CD14-positive monocyte (primary cell): ENCODE measurements around the gene GALNT10. TPM values are rescaled to one million over a fixed set of nuclear protein-coding genes. Genes with fewer than 3 reads are reported as not detected.

Source experiments
- DNase-seq, 3 donors: peaks; one replicate each; pipeline ENCODE4 v3.0.0-alpha.2; 2011 to 2022
- H2AFZ ChIP-seq: 2 replicates; pipeline ENCODE4 v1.6.0; 2012; ENCODE audit warnings: mild to moderate bottlenecking, low read depth, low read length, inconsistent platforms; ENCODE audit not compliant: insufficient read depth, poor library complexity, severe bottlenecking
- H3K27ac ChIP-seq, 2 donors: 1 replicate in 1 of 2; 2 replicates in 1 of 2; pipeline ENCODE4 v1.5.1; 2012 to 2013; ENCODE audit warnings: low read length in 2 of 2, control low read depth in 1 of 2, inconsistent platforms in 1 of 2, low read depth in 1 of 2, mild to moderate bottlenecking in 1 of 2
- H3K27me3 ChIP-seq, 2 donors: one replicate each; pipeline versions ENCODE4 v1.6.0 to v1.6.1; 2011 to 2013; ENCODE audit warnings: low read length in 2 of 2; ENCODE audit not compliant: control insufficient read depth in 2 of 2, insufficient read depth in 2 of 2
- H3K36me3 ChIP-seq, 2 donors: replicated peaks in 1 of 2; 1 replicate in 1 of 2; 2 replicates in 1 of 2; pipeline versions ENCODE4 v1.5.1 to v1.6.1; 2012 to 2013; ENCODE audit warnings: low read length in 2 of 2, control low read depth in 1 of 2, inconsistent platforms in 1 of 2, mild to moderate bottlenecking in 1 of 2; ENCODE audit not compliant: insufficient read depth in 2 of 2, control insufficient read depth in 1 of 2
- H3K4me1 ChIP-seq, 2 donors: 1 replicate in 1 of 2; 2 replicates in 1 of 2; pipeline versions ENCODE4 v1.5.1 to v1.6.1; 2012 to 2013; ENCODE audit warnings: low read length in 2 of 2, control low read depth in 1 of 2, inconsistent platforms in 1 of 2, mild to moderate bottlenecking in 1 of 2, moderate library complexity in 1 of 2; ENCODE audit not compliant: insufficient read depth in 2 of 2, control insufficient read depth in 1 of 2
- H3K4me2 ChIP-seq: replicated peaks from 2 replicates; pipeline ENCODE3; 2012; ENCODE audit warnings: low read length, moderate library complexity, mild to moderate bottlenecking; ENCODE audit not compliant: poor library complexity, severe bottlenecking; ENCODE audit errors: extremely low read depth
- H3K4me3 ChIP-seq, 3 experiments: fragments of 200-600 bp in 1 of 3; sonication (generic) in 1 of 3; replicated peaks in 1 of 3; 1 replicate in 2 of 3; 2 replicates in 1 of 3; pipeline ENCODE4 v1.5.1; 2011 to 2013; ENCODE audit warnings: low read length in 3 of 3, mild to moderate bottlenecking in 3 of 3, control low read depth in 2 of 3, low read depth in 2 of 3, inconsistent platforms in 1 of 3, moderate library complexity in 1 of 3
- H3K79me2 ChIP-seq: 2 replicates; pipeline ENCODE4 v1.6.0; 2012; ENCODE audit warnings: mild to moderate bottlenecking, control low read depth, inconsistent platforms, low read length, moderate library complexity; ENCODE audit not compliant: insufficient read depth
- H3K9ac ChIP-seq: 2 replicates; pipeline ENCODE4 v1.6.0; 2017; ENCODE audit warnings: low read length, mild to moderate bottlenecking; ENCODE audit not compliant: insufficient read depth, poor library complexity, severe bottlenecking
- H3K9me3 ChIP-seq, 2 donors: replicated peaks in 1 of 2; 1 replicate in 1 of 2; 2 replicates in 1 of 2; pipeline versions ENCODE4 v1.5.1 to v1.6.1; 2012 to 2013; ENCODE audit warnings: low read length in 2 of 2, control low read depth in 1 of 2; ENCODE audit not compliant: control insufficient read depth in 1 of 2, insufficient read depth in 1 of 2
- H4K20me1 ChIP-seq: 2 replicates; pipeline ENCODE4 v1.6.0; 2012; ENCODE audit warnings: mild to moderate bottlenecking, low read length, control low read depth, moderate library complexity; ENCODE audit not compliant: insufficient read depth
- H3K27ac Mint-ChIP-seq, 7 donors: one replicate each; pipeline ENCODE4 v1.8.0; 2020; ENCODE audit warnings: mild to moderate bottlenecking in 7 of 7, mixed read lengths in 7 of 7, moderate library complexity in 6 of 7, inconsistent platforms in 2 of 7
- H3K27me3 Mint-ChIP-seq, 3 donors: one replicate each; pipeline ENCODE4 v1.8.0; 2021 to 2022; ENCODE audit warnings: low read depth in 3 of 3, mild to moderate bottlenecking in 3 of 3, mixed read lengths in 3 of 3, moderate library complexity in 3 of 3, inconsistent platforms in 1 of 3
- H3K36me3 Mint-ChIP-seq, 2 donors: one replicate each; pipeline ENCODE4 v1.8.0; 2020; ENCODE audit warnings: mixed read lengths in 2 of 2, inconsistent platforms in 1 of 2, mild to moderate bottlenecking in 1 of 2
- H3K4me1 Mint-ChIP-seq: one replicate; pipeline ENCODE4 v1.8.0; 2020; ENCODE audit warnings: mild to moderate bottlenecking, mixed read lengths
- H3K4me3 Mint-ChIP-seq, 2 donors: one replicate each; pipeline ENCODE4 v1.8.0; 2020; ENCODE audit warnings: mild to moderate bottlenecking in 2 of 2, mixed read lengths in 2 of 2, moderate library complexity in 1 of 2
- H3K9me3 Mint-ChIP-seq, 7 donors: one replicate each; pipeline ENCODE4 v1.8.0; 2020 to 2022; ENCODE audit warnings: mixed read lengths in 7 of 7, mild to moderate bottlenecking in 6 of 7, moderate library complexity in 6 of 7, inconsistent platforms in 2 of 7
- WGBS: methylation state at CpG from one replicate; pipeline ENCODE4 v1.1.5; 2013; ENCODE audit warnings: missing lambda C conversion rate; ENCODE audit not compliant: insufficient coverage; 5-methylcytosine and 5-hydroxymethylcytosine counted together
- intact Hi-C, 2 donors: fragments of 100-400 bp; cut with micrococcal nuclease; formaldehyde crosslinking; loops; one replicate each; pipeline versions ENCODE4 v1.15.0 to v1.15.1; 2023
- polyA plus RNA-seq, 3 donors: library from polyadenylated mRNA; depleted of rRNA in 1 of 3; unstranded in 2 of 3; stranded (reverse) in 1 of 3; fragments of 300-500 nt in 2 of 3; fragments of >200 nt in 1 of 3; fragmentation: Illumina TruSeq in 2 of 3; gene quantifications; 1 replicate in 2 of 3; 2 replicates in 1 of 3; pipeline ENCODE4 v1.2.3, GENCODE V29; 2012 to 2021
- TF ChIP-seq, protein P1 (sequence below): fragments of 200-600 bp; IDR thresholded peaks from one replicate; pipeline ENCODE4 v1.8.0; 2022; ENCODE audit warnings: antibody characterized with exemption, mild to moderate bottlenecking

The GALNT10 gene
- polyA plus RNA-seq, 3 donors, result 6.2 to 11.6 (median 7.3) TPM

DNA sequence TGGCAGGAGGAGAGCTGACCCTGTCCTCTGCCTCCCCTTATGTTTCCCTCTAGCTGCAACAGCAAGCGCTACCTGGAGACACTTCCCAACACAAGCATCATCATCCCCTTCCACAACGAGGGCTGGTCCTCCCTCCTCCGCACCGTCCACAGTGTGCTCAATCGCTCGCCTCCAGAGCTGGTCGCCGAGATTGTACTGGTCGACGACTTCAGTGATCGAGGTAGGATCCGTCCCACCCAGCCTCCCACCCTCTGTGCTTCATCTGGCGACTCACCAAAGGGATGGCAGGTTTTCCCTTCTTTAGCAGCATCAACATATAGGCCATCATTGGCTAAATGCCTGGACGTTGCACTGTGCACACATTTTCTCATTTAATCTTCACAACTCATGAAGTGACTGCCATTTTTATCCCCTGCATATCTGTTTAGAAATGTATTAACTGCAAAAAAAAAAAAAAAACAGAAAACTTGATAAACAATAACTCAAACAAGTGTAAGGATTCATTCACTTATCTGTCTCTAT lies 139.0 kb downstream of the GALNT10 start:
- peaks cover 34 to 46% of the 10 kb centered on the region in 2 donors for H3K36me3 Mint-ChIP-seq
- no peak overlapping the region for H3K27ac ChIP-seq
- H3K27me3 ChIP-seq, result no peaks in the 10 kb centered on the region
- DNase-seq, result no peak
- no peak overlapping the region for H3K4me2 ChIP-seq
- H3K4me3 Mint-ChIP-seq, result no peak overlapping the region
- no peaks in the 10 kb centered on the region for H3K4me1 Mint-ChIP-seq
- no peaks in the 10 kb centered on the region for H3K4me1 ChIP-seq
- peaks cover 0 to under 1% (median 0%) of the 10 kb centered on the region in 7 donors for H3K9me3 Mint-ChIP-seq
- H3K9me3 ChIP-seq, result no peaks in the 10 kb centered on the region
- no peak overlapping the region for H2AFZ ChIP-seq
- H3K27ac Mint-ChIP-seq, result no peak overlapping the region
- H3K27me3 Mint-ChIP-seq, result no peaks in the 10 kb centered on the region
- H3K79me2 ChIP-seq, result no peaks in the 10 kb centered on the region
- peaks cover 2 to 47% of the 10 kb centered on the region in 2 donors for H3K36me3 ChIP-seq
- H4K20me1 ChIP-seq, result no peaks in the 10 kb centered on the region
- intact Hi-C loops, result no loop called here
- no peak overlapping the region for H3K4me3 ChIP-seq
- WGBS, result 98% methylated on average over 13 of the region's 14 CpGs
- H3K9ac ChIP-seq, result no peak overlapping the region
- TF ChIP-seq, protein P1, sequence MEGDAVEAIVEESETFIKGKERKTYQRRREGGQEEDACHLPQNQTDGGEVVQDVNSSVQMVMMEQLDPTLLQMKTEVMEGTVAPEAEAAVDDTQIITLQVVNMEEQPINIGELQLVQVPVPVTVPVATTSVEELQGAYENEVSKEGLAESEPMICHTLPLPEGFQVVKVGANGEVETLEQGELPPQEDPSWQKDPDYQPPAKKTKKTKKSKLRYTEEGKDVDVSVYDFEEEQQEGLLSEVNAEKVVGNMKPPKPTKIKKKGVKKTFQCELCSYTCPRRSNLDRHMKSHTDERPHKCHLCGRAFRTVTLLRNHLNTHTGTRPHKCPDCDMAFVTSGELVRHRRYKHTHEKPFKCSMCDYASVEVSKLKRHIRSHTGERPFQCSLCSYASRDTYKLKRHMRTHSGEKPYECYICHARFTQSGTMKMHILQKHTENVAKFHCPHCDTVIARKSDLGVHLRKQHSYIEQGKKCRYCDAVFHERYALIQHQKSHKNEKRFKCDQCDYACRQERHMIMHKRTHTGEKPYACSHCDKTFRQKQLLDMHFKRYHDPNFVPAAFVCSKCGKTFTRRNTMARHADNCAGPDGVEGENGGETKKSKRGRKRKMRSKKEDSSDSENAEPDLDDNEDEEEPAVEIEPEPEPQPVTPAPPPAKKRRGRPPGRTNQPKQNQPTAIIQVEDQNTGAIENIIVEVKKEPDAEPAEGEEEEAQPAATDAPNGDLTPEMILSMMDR, result no peak

DNA sequence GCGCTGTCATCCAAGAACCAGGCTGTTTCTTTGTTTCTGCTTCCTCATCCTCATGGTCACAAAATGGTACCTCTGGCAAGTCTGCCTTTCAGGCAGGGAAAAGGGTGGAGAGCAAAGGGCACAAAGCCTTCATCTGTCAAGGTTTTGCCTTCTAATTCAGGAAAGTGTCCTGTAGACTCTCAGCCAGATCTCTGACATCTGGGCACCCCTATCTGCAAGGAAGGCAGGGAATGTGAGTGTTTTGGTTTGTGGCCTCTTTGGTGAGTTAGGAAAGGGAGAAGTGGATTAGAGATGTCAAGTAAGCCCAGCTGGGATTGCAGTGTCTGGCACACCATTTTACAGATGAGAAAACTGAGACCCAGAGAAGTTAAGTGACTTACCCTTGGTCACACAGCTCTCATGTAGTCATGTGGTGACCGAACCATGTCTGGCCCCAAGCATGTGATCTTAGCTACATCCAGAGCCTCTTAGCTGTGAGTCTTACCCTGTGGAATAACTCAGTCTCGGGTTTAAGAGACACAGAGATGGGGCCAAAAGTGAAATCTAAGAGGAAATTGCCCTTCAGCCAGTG lies 139.6 kb downstream of the GALNT10 start:
- H3K27me3 Mint-ChIP-seq, result no peaks in the 10 kb centered on the region
- Histone ChIP-seq H3K27me3 (no peaks in the 10 kb centered on the region), H3K9ac (no peak overlapping the region), H3K9me3 (no peaks in the 10 kb centered on the region), H3K36me3 (peaks cover 3 to 49% of the 10 kb centered on the region in 2 donors), H3K27ac (no peak overlapping the region), H3K4me3 (no peak overlapping the region), H3K4me1 (no peaks in the 10 kb centered on the region), H4K20me1 (no peaks in the 10 kb centered on the region), H3K4me2 (no peak overlapping the region), H3K79me2 (no peaks in the 10 kb centered on the region), H2AFZ (no peak overlapping the region)
- peaks cover 40 to 51% of the 10 kb centered on the region in 2 donors for H3K36me3 Mint-ChIP-seq
- H3K9me3 Mint-ChIP-seq, result no peaks in the 10 kb centered on the region
- H3K4me3 Mint-ChIP-seq, result no peak overlapping the region
- intact Hi-C loops, result no loop called here
- TF ChIP-seq, protein P1, result no peak
- 80% methylated on average over 1 of the region's 3 CpGs for WGBS
- no peak overlapping the region for H3K27ac Mint-ChIP-seq
- H3K4me1 Mint-ChIP-seq, result no peaks in the 10 kb centered on the region
- no peak for DNase-seq
